ENCODE measurements around the gene H2BK1.
A peak's percentile ranks its signal among the peaks of the same experiment; 100 is the strongest.

Gene H2BK1

GRCh38 chr7:151210087-151210854 is at the start of gene H2BK1:
H2BK1 (minus strand) TSS chr7:151210488; CDS start chr7:151210318, 170 bp downstream.
- no peak for ATAC-seq
- H3K9me3 Mint-ChIP-seq = no peaks in the 10 kb centered on the region
- H3K36me3 Mint-ChIP-seq = peaks cover 42% of the 10 kb centered on the region
- no peak within 1 kb of the TSS for H3K27ac Mint-ChIP-seq
- no peak within 1 kb of the TSS for H3K4me3 Mint-ChIP-seq
- peaks cover 18% of the 10 kb centered on the region for H3K27me3 Mint-ChIP-seq
- peaks cover 13% of the 10 kb centered on the region for H3K4me1 Mint-ChIP-seq

- Mint-ChIP-seq H3K4me3 (no peak overlapping the region), H3K36me3 (no peaks in the 10 kb centered on the region), H3K27ac (no peak overlapping the region), H3K4me1 (no peaks in the 10 kb centered on the region), H3K9me3 (no peaks in the 10 kb centered on the region), H3K27me3 (peaks cover 77% of the 10 kb centered on the region)
- ATAC-seq = no peak
Observed at GRCh38 chr7:151257990-151258389, 47.7 kb upstream of the H2BK1 start.

- Mint-ChIP-seq H3K27me3 (peaks cover 86% of the 10 kb centered on the region), H3K4me3 (no peak overlapping the region), H3K9me3 (no peaks in the 10 kb centered on the region), H3K27ac (no peak overlapping the region), H3K4me1 (peaks cover 7% of the 10 kb centered on the region), H3K36me3 (no peaks in the 10 kb centered on the region)
- no peak for ATAC-seq
Observed at GRCh38 chr7:151256410-151257045, 46.2 kb upstream of the H2BK1 start.

- Mint-ChIP-seq H3K27ac (no peak overlapping the region), H3K4me1 (peaks cover 16% of the 10 kb centered on the region), H3K27me3 (peaks cover 86% of the 10 kb centered on the region), H3K36me3 (no peaks in the 10 kb centered on the region), H3K4me3 (no peak overlapping the region), H3K9me3 (no peaks in the 10 kb centered on the region)
- no peak for ATAC-seq
Observed at GRCh38 chr7:151255390-151255789, 45.1 kb upstream of the H2BK1 start.

GRCh38 chr7:151254851-151255250 is 44.6 kb upstream of the H2BK1 start:
- H3K36me3 Mint-ChIP-seq = no peaks in the 10 kb centered on the region
- H3K27ac Mint-ChIP-seq = no peak overlapping the region
- peaks cover 19% of the 10 kb centered on the region for H3K4me1 Mint-ChIP-seq
- H3K4me3 Mint-ChIP-seq = no peak overlapping the region
- H3K27me3 Mint-ChIP-seq = peaks cover 88% of the 10 kb centered on the region
- ATAC-seq = no peak
- H3K9me3 Mint-ChIP-seq = no peaks in the 10 kb centered on the region

- no peak overlapping the region for H3K4me3 Mint-ChIP-seq
- no peaks in the 10 kb centered on the region for H3K36me3 Mint-ChIP-seq
- H3K27me3 Mint-ChIP-seq = peaks cover 92% of the 10 kb centered on the region
- no peaks in the 10 kb centered on the region for H3K9me3 Mint-ChIP-seq
- no peak for ATAC-seq
- no peak overlapping the region for H3K27ac Mint-ChIP-seq
- H3K4me1 Mint-ChIP-seq = peaks cover 23% of the 10 kb centered on the region
Observed at GRCh38 chr7:151254316-151254715, 44.0 kb upstream of the H2BK1 start.

- ATAC-seq = no peak
- Mint-ChIP-seq H3K27me3 (peaks cover 92% of the 10 kb centered on the region), H3K36me3 (no peaks in the 10 kb centered on the region), H3K4me3 (no peak overlapping the region), H3K27ac (no peak overlapping the region), H3K4me1 (peaks cover 32% of the 10 kb centered on the region), H3K9me3 (no peaks in the 10 kb centered on the region)
Observed at GRCh38 chr7:151252961-151253711, 42.8 kb upstream of the H2BK1 start.

GRCh38 chr7:151252561-151252835 is 42.2 kb upstream of the H2BK1 start:
- peaks cover 92% of the 10 kb centered on the region for H3K27me3 Mint-ChIP-seq
- peaks cover 39% of the 10 kb centered on the region for H3K4me1 Mint-ChIP-seq
- no peaks in the 10 kb centered on the region for H3K9me3 Mint-ChIP-seq
- no peak overlapping the region for H3K27ac Mint-ChIP-seq
- no peak overlapping the region for H3K4me3 Mint-ChIP-seq
- no peaks in the 10 kb centered on the region for H3K36me3 Mint-ChIP-seq
- no peak for ATAC-seq

GRCh38 chr7:151251689-151252560 is 41.6 kb upstream of the H2BK1 start:
- peaks cover 41% of the 10 kb centered on the region for H3K4me1 Mint-ChIP-seq
- H3K36me3 Mint-ChIP-seq = no peaks in the 10 kb centered on the region
- H3K9me3 Mint-ChIP-seq = no peaks in the 10 kb centered on the region
- peaks cover 92% of the 10 kb centered on the region for H3K27me3 Mint-ChIP-seq
- peak overlapping the region; percentile 19 for H3K4me3 Mint-ChIP-seq
- H3K27ac Mint-ChIP-seq = no peak overlapping the region
- no peak for ATAC-seq

GRCh38 chr7:151251328-151251688 is 41.0 kb upstream of the H2BK1 start:
- no peaks in the 10 kb centered on the region for H3K9me3 Mint-ChIP-seq
- peaks cover 44% of the 10 kb centered on the region for H3K4me1 Mint-ChIP-seq
- peaks cover 92% of the 10 kb centered on the region for H3K27me3 Mint-ChIP-seq
- H3K27ac Mint-ChIP-seq = no peak overlapping the region
- H3K4me3 Mint-ChIP-seq = peak overlapping the region; percentile 7
- no peaks in the 10 kb centered on the region for H3K36me3 Mint-ChIP-seq
- no peak for ATAC-seq

GRCh38 chr7:151250181-151251132 is 40.2 kb upstream of the H2BK1 start:
- Mint-ChIP-seq H3K4me3 (peak overlapping the region; percentile 7), H3K9me3 (no peaks in the 10 kb centered on the region), H3K27ac (no peak overlapping the region), H3K27me3 (peaks cover 90% of the 10 kb centered on the region), H3K4me1 (peaks cover 44% of the 10 kb centered on the region), H3K36me3 (no peaks in the 10 kb centered on the region)
- ATAC-seq = no peak

- peaks cover 83% of the 10 kb centered on the region for H3K27me3 Mint-ChIP-seq
- peak overlapping the region; percentile 28 for H3K27ac Mint-ChIP-seq
- ATAC-seq = no peak
- peak overlapping the region; percentile 56 for H3K4me3 Mint-ChIP-seq
- no peaks in the 10 kb centered on the region for H3K9me3 Mint-ChIP-seq
- peaks cover 48% of the 10 kb centered on the region for H3K4me1 Mint-ChIP-seq
- H3K36me3 Mint-ChIP-seq = no peaks in the 10 kb centered on the region
Observed at GRCh38 chr7:151249732-151250072, 39.4 kb upstream of the H2BK1 start.

- Mint-ChIP-seq H3K4me3 (peak overlapping the region; percentile 56), H3K4me1 (peaks cover 52% of the 10 kb centered on the region), H3K9me3 (no peaks in the 10 kb centered on the region), H3K27ac (peak overlapping the region; percentile 28), H3K36me3 (no peaks in the 10 kb centered on the region), H3K27me3 (peaks cover 78% of the 10 kb centered on the region)
- peak; percentile 52 for ATAC-seq
Observed at GRCh38 chr7:151249034-151249731, 38.9 kb upstream of the H2BK1 start.
